SK-N-SH (cell line): ENCODE data around the gene STK32A. TPM values are rescaled to one million over a fixed set of nuclear protein-coding genes. Genes with fewer than 3 reads are reported as not detected.

ENCODE experiments used
- CTCF ChIA-PET: fragments of 300-600, 350-600 bp; formaldehyde crosslinking; extraction: SDS; loops from one replicate; lab custom pipeline; 2021; lab: Yijun Ruan, JAX
- POLR2A ChIA-PET: fragments of 350-600 bp; sonication (Branson Sonifier 250); formaldehyde crosslinking; extraction: SDS; loops from one replicate; lab custom pipeline; 2020; ENCODE audit warnings: antibody characterized with exemption, inconsistent platforms; lab: Yijun Ruan, JAX
- DNase-seq: peaks from one replicate; pipeline ENCODE4 v3.0.0; 2012
- H2AFZ ChIP-seq: fragments of 200-600 bp; sonication (generic); 2 replicates; pipeline ENCODE4 v1.8.1; 2016; ENCODE audit warnings: antibody characterized with exemption, mild to moderate bottlenecking, low read depth
- H3F3A ChIP-seq: fragments of 200-600 bp; sonication (generic); replicated peaks from 2 replicates; pipeline ENCODE3; 2016; ENCODE audit warnings: antibody characterized with exemption, mild to moderate bottlenecking; ENCODE audit not compliant: insufficient read depth
- H3K27ac ChIP-seq, 2 experiments: fragments of 200-500 bp in 1 of 2; fragments of 200-600 bp in 1 of 2; sonication (Bioruptor generic) in 1 of 2; sonication (generic), shearing (Covaris generic) in 1 of 2; 2 replicates each; pipeline versions ENCODE4 v1.5.1 to v1.6.1; 2014 to 2016; ENCODE audit warnings: low read depth in 2 of 2, inconsistent platforms in 1 of 2, low read length in 1 of 2, mild to moderate bottlenecking in 1 of 2, mixed read lengths in 1 of 2
- H3K27me3 ChIP-seq: fragments of 200-600 bp; sonication (generic), shearing (Covaris generic); 2 replicates; pipeline ENCODE4 v1.6.1; 2016; ENCODE audit warnings: mixed run types; ENCODE audit not compliant: insufficient read depth
- H3K36me3 ChIP-seq, 2 experiments: fragments of 200-500 bp in 1 of 2; fragments of 200-600 bp in 1 of 2; sonication (Bioruptor generic) in 1 of 2; sonication (generic) in 1 of 2; replicated peaks in 1 of 2; 2 replicates each; pipeline versions ENCODE3 to v1.5.1; 2014 to 2016; ENCODE audit warnings: low read length in 1 of 2, mild to moderate bottlenecking in 1 of 2; ENCODE audit not compliant: insufficient read depth in 2 of 2, control insufficient read depth in 1 of 2
- H3K4me1 ChIP-seq, 2 experiments: fragments of 200-500 bp in 1 of 2; fragments of 200-600 bp in 1 of 2; sonication (Bioruptor generic) in 1 of 2; sonication (generic), shearing (Covaris generic) in 1 of 2; 2 replicates each; pipeline versions ENCODE4 v1.5.1 to v1.6.1; 2014 to 2016; ENCODE audit warnings: low read depth in 1 of 2, low read length in 1 of 2, mixed run types in 1 of 2; ENCODE audit not compliant: insufficient read depth in 2 of 2, control insufficient read depth in 1 of 2
- H3K4me2 ChIP-seq: fragments of 200-600 bp; sonication (generic), shearing (Covaris generic); 2 replicates; pipeline ENCODE4 v1.6.1; 2017; ENCODE audit warnings: mixed run types
- H3K4me3 ChIP-seq, 2 experiments: fragments of 200-500 bp in 1 of 2; fragments of 200-600 bp in 1 of 2; sonication (Bioruptor generic) in 1 of 2; sonication (generic), shearing (Covaris generic) in 1 of 2; 2 replicates each; pipeline versions ENCODE4 v1.5.1 to v1.8.1; 2014 to 2016; ENCODE audit warnings: low read depth in 2 of 2, inconsistent platforms in 1 of 2, low read length in 1 of 2, mild to moderate bottlenecking in 1 of 2, mixed read lengths in 1 of 2, moderate library complexity in 1 of 2
- H3K79me2 ChIP-seq: fragments of 200-600 bp; sonication (generic); 2 replicates; pipeline ENCODE4 v1.8.1; 2017; ENCODE audit warnings: mild to moderate bottlenecking; ENCODE audit not compliant: insufficient read depth
- H3K9ac ChIP-seq: fragments of 200-600 bp; sonication (generic); 2 replicates; pipeline ENCODE4 v1.6.1; 2017; ENCODE audit warnings: mixed run types
- H3K9me2 ChIP-seq: fragments of 200-600 bp; sonication (generic); 2 replicates; pipeline ENCODE4 v1.6.1; 2017; ENCODE audit warnings: mixed run types
- H3K9me3 ChIP-seq: fragments of 200-600 bp; sonication (generic); 2 replicates; pipeline ENCODE4 v1.6.1; 2017; ENCODE audit warnings: mixed run types, mild to moderate bottlenecking, moderate library complexity
- H4K20me1 ChIP-seq: fragments of 200-600 bp; sonication (generic); 2 replicates; pipeline ENCODE4 v1.6.1; 2017; ENCODE audit warnings: mild to moderate bottlenecking, mixed run types; ENCODE audit not compliant: insufficient read depth
- ELF1 ChIP-seq: IDR thresholded peaks from 2 replicates; pipeline ENCODE4 v1.4.0; 2012
- EP300 ChIP-seq, 2 experiments: IDR thresholded peaks; 2 replicates each; pipeline versions ENCODE4 v1.4.0 to v1.6.1; 2012; ENCODE audit warnings: borderline replicate concordance in 1 of 2, low read depth in 1 of 2, low read length in 1 of 2
- FOXM1 ChIP-seq: IDR thresholded peaks from 2 replicates; pipeline ENCODE4 v1.4.0; 2012; ENCODE audit warnings: low read depth, mild to moderate bottlenecking
- GATA2 ChIP-seq: sonication (generic); formaldehyde crosslinking; IDR thresholded peaks from 2 replicates; pipeline ENCODE4 v1.5.0; 2020; ENCODE audit warnings: mild to moderate bottlenecking, missing genetic modification reagents
- MXI1 ChIP-seq: IDR thresholded peaks from 2 replicates; pipeline ENCODE4 v1.6.1; 2012; ENCODE audit warnings: mild to moderate bottlenecking, low read depth, low read length, improper control_type of control experiment
- NRF1 ChIP-seq: IDR thresholded peaks from 2 replicates; pipeline ENCODE4 v1.6.1; 2012; ENCODE audit warnings: low read depth, mild to moderate bottlenecking, low read length
- RAD21 ChIP-seq: IDR thresholded peaks from 2 replicates; pipeline ENCODE4 v1.6.1; 2012; ENCODE audit warnings: mild to moderate bottlenecking, low read length
- RCOR1 ChIP-seq: fragments of 150-350 bp; IDR thresholded peaks from 2 replicates; pipeline ENCODE4 v1.6.1; 2017; ENCODE audit warnings: antibody characterized with exemption, low read length
- RFX5 ChIP-seq: IDR thresholded peaks from 2 replicates; pipeline ENCODE4 v1.6.1; 2012; ENCODE audit warnings: mild to moderate bottlenecking, improper control_type of control experiment, low read length
- SIN3A ChIP-seq: IDR thresholded peaks from 2 replicates; pipeline ENCODE4 v1.6.1; 2012; ENCODE audit warnings: low read depth, mild to moderate bottlenecking, low read length, moderate library complexity, borderline replicate concordance
- SMC3 ChIP-seq: IDR thresholded peaks from 2 replicates; pipeline ENCODE4 v1.6.1; 2012; ENCODE audit warnings: low read depth, low read length, improper control_type of control experiment
- TEAD4 ChIP-seq: IDR thresholded peaks from 2 replicates; pipeline ENCODE4 v1.4.0; 2012; ENCODE audit warnings: mild to moderate bottlenecking, borderline replicate concordance; ENCODE audit not compliant: insufficient read depth
- YY1 ChIP-seq: IDR thresholded peaks from 2 replicates; pipeline ENCODE4 v1.4.0; 2012; ENCODE audit warnings: low read depth, mild to moderate bottlenecking
- WGBS: methylation state at CpG from one replicate; pipeline ENCODE4 v1.1.6; 2017; ENCODE audit warnings: low lambda C conversion rate; 5-methylcytosine and 5-hydroxymethylcytosine counted together
- polyA plus RNA-seq, 3 experiments: library from polyadenylated mRNA; depleted of rRNA; stranded (reverse); fragments of >200 nt; gene quantifications; 2 replicates each; pipeline ENCODE4 v1.2.3, GENCODE V29; 2012
- TF ChIP-seq, protein P1 (sequence below): IDR thresholded peaks from 2 replicates; pipeline ENCODE4 v1.4.0; 2012; ENCODE audit warnings: low read depth
- TF ChIP-seq, protein P2 (sequence below): fragments of 200-600 bp; sonication (generic); IDR thresholded peaks from 2 replicates; pipeline ENCODE4 v1.6.1; 2017; ENCODE audit warnings: antibody characterized with exemption, mild to moderate bottlenecking, moderate library complexity
- TF ChIP-seq, protein P3 (sequence below): fragments of 150-350 bp; IDR thresholded peaks from 2 replicates; pipeline ENCODE4 v1.6.1; 2016; ENCODE audit warnings: mild to moderate bottlenecking, low read depth, low read length
- TF ChIP-seq, protein P4 (sequence below): IDR thresholded peaks from 2 replicates; pipeline ENCODE4 v1.4.0; 2012; ENCODE audit warnings: low read depth, borderline replicate concordance
- TF ChIP-seq, protein P5 (sequence below): IDR thresholded peaks from 2 replicates; pipeline ENCODE4; 2012

STK32A gene
- polyA plus RNA-seq, 1 of the 3 experiments (the other 2 are of a cell fraction) = 0.20 TPM

DNA sequence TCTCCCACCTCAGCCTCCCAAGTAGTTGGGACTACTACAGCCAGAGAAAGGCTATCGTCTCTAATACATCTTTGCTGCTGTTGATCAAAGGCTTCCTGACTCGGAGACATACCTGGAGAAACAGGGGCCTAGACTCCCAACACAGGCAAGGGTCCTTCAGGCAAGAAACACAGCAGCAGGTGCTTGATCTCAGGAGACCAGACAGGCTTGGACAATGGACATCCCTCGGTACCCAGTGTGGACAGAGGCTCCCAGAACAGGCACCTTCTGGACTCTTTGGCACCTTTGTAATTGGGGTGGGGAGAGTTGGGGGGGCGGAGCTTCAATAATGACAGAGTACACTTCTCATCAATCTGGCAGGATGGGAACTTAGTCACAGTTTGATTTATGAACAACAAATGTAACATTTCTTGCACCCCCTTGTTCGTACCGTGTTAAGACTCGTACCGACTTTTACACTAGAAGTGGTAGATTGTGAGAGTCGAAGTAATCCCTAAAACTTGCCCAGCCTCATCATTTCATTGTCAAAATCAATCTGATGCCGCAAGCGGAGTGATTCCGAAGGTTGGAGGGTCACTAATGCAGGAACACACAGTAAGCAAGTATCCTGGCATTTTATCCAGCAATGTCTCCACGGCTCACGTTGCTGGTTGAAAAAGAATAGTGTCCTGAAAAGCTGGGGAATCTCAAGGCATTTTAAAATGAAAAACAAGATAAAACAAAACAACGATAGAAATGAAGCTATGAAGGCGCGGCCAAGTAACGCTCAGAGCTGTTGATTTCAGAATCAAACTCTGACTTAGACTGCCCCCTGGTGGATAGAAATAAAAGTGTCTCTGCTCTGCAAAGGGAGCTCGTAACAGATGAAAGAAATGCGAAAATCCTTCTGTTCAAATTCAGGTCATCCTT lies 46.4 kb upstream of the STK32A start:
- Histone ChIP-seq H3K9ac (no peak overlapping the region), H3K9me2 (no peaks in the 10 kb centered on the region), H3K9me3 (no peaks in the 10 kb centered on the region), H3K36me3 (no peaks in the 10 kb centered on the region), H3K4me1 (peaks cover 4 to 7% of the 10 kb centered on the region in 2 experiments; a peak in 2 of 4 replicates), H3K79me2 (no peaks in the 10 kb centered on the region), H4K20me1 (no peaks in the 10 kb centered on the region), H3K4me2 (no peak overlapping the region), H3F3A (no peaks in the 10 kb centered on the region), H2AFZ (peak overlapping the region; percentile 77), H3K27me3 (no peaks in the 10 kb centered on the region), H3K27ac (no peak overlapping the region), H3K4me3 (peak overlapping the region in 1 of 2 experiments; percentile 44; a peak in 2 of 4 replicates)
- peak; percentile 46 for DNase-seq
- TF ChIP-seq NRF1 = no peak
- 0 out of 4 replicates have a peak, but pooled peaks of 1 of the 2 experiments have one; percentile 7 for TF ChIP-seq EP300 (IDR thresholded peaks at IDR 0.05; ENCODE audit: borderline replicate concordance in 1 of 2, low read depth in 1 of 2, low read length in 1 of 2)
- TF ChIP-seq GATA2 = no peak
- TF ChIP-seq RFX5 = no peak
- TF ChIP-seq ELF1 = no peak
- TF ChIP-seq, protein P1, sequence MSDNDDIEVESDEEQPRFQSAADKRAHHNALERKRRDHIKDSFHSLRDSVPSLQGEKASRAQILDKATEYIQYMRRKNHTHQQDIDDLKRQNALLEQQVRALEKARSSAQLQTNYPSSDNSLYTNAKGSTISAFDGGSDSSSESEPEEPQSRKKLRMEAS = no peak
- peak; percentile 5; the same call in 1 of the 2 replicates for TF ChIP-seq RCOR1
- TF ChIP-seq FOXM1 = no peak
- TF ChIP-seq RAD21 = peak; percentile 93
- TF ChIP-seq TEAD4 = no peak
- peak; percentile 84 for TF ChIP-seq SMC3
- TF ChIP-seq, protein P2, sequence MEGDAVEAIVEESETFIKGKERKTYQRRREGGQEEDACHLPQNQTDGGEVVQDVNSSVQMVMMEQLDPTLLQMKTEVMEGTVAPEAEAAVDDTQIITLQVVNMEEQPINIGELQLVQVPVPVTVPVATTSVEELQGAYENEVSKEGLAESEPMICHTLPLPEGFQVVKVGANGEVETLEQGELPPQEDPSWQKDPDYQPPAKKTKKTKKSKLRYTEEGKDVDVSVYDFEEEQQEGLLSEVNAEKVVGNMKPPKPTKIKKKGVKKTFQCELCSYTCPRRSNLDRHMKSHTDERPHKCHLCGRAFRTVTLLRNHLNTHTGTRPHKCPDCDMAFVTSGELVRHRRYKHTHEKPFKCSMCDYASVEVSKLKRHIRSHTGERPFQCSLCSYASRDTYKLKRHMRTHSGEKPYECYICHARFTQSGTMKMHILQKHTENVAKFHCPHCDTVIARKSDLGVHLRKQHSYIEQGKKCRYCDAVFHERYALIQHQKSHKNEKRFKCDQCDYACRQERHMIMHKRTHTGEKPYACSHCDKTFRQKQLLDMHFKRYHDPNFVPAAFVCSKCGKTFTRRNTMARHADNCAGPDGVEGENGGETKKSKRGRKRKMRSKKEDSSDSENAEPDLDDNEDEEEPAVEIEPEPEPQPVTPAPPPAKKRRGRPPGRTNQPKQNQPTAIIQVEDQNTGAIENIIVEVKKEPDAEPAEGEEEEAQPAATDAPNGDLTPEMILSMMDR = peak; percentile 90
- TF ChIP-seq, protein P3, sequence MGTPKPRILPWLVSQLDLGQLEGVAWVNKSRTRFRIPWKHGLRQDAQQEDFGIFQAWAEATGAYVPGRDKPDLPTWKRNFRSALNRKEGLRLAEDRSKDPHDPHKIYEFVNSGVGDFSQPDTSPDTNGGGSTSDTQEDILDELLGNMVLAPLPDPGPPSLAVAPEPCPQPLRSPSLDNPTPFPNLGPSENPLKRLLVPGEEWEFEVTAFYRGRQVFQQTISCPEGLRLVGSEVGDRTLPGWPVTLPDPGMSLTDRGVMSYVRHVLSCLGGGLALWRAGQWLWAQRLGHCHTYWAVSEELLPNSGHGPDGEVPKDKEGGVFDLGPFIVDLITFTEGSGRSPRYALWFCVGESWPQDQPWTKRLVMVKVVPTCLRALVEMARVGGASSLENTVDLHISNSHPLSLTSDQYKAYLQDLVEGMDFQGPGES = no peak
- TF ChIP-seq, protein P4, sequence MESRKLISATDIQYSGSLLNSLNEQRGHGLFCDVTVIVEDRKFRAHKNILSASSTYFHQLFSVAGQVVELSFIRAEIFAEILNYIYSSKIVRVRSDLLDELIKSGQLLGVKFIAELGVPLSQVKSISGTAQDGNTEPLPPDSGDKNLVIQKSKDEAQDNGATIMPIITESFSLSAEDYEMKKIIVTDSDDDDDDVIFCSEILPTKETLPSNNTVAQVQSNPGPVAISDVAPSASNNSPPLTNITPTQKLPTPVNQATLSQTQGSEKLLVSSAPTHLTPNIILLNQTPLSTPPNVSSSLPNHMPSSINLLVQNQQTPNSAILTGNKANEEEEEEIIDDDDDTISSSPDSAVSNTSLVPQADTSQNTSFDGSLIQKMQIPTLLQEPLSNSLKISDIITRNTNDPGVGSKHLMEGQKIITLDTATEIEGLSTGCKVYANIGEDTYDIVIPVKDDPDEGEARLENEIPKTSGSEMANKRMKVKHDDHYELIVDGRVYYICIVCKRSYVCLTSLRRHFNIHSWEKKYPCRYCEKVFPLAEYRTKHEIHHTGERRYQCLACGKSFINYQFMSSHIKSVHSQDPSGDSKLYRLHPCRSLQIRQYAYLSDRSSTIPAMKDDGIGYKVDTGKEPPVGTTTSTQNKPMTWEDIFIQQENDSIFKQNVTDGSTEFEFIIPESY = no peak
- TF ChIP-seq MXI1 = no peak
- no peak for TF ChIP-seq YY1
- TF ChIP-seq, protein P5, sequence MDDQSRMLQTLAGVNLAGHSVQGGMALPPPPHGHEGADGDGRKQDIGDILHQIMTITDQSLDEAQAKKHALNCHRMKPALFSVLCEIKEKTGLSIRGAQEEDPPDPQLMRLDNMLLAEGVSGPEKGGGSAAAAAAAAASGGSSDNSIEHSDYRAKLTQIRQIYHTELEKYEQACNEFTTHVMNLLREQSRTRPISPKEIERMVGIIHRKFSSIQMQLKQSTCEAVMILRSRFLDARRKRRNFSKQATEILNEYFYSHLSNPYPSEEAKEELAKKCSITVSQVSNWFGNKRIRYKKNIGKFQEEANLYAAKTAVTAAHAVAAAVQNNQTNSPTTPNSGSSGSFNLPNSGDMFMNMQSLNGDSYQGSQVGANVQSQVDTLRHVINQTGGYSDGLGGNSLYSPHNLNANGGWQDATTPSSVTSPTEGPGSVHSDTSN = no peak
- no peak for TF ChIP-seq SIN3A
- POLR2A ChIA-PET = interaction anchor here (0.8 to 1.7 kb wide), 3 partner anchors 90 to 655 kb away, joined by 3 to 4 read pairs (median 3); no protein-coding TSS in a partner anchor
- CTCF ChIA-PET = interaction anchor here (0.6 to 9.3 kb wide), 108 partner anchors 9 to 1002 kb away, joined by 3 to 145 read pairs (median 4); partner anchors contain the start of genes GPR151 and PPP2R2B
- 48% methylated on average over 20 of the region's 20 CpGs for WGBS
